ENCODE measurements around the gene ELK4.

Gene ELK4

DNA sequence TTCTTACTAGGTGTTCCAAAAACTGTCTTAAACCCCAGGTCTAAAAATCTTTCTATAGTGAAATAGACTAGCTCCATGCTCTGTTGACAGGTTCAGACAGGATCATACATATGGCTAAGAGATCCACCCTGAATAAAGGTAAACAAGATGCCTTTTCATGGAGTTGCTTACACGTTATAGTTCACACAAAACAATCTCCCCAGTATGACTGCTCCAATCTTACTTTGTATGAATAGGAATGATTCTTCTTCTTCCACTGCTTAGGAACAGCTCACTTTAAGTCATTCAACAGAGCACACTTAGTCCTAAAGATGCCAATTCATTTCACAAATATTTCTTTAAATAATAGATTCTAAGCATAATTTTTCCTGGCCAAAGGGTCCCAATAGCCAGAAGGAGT lies 16.0 kb downstream of the ELK4 start:
- TF ChIP-seq, protein P1, sequence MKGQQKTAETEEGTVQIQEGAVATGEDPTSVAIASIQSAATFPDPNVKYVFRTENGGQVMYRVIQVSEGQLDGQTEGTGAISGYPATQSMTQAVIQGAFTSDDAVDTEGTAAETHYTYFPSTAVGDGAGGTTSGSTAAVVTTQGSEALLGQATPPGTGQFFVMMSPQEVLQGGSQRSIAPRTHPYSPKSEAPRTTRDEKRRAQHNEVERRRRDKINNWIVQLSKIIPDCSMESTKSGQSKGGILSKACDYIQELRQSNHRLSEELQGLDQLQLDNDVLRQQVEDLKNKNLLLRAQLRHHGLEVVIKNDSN (IDR thresholded peaks at IDR 0.05), result no peak
- no peak for TF ChIP-seq CEBPB (IDR thresholded peaks at IDR 0.05)
- TF ChIP-seq, protein P2, sequence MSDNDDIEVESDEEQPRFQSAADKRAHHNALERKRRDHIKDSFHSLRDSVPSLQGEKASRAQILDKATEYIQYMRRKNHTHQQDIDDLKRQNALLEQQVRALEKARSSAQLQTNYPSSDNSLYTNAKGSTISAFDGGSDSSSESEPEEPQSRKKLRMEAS (IDR thresholded peaks at IDR 0.05), result no peak
- no peak for TF ChIP-seq RAD21 (IDR thresholded peaks at IDR 0.05; ENCODE audit: low read depth)
- TF ChIP-seq TCF12 (IDR thresholded peaks at IDR 0.05; ENCODE audit: low read depth), result no peak
- no peak for TF ChIP-seq EP300 (IDR thresholded peaks at IDR 0.05; ENCODE audit: borderline replicate concordance)
- no peak for TF ChIP-seq CREB1 (IDR thresholded peaks at IDR 0.05; ENCODE audit: low read depth)
- TF ChIP-seq TAF1 (IDR thresholded peaks at IDR 0.05; ENCODE audit: low read depth), result no peak
- TF ChIP-seq, protein P3, sequence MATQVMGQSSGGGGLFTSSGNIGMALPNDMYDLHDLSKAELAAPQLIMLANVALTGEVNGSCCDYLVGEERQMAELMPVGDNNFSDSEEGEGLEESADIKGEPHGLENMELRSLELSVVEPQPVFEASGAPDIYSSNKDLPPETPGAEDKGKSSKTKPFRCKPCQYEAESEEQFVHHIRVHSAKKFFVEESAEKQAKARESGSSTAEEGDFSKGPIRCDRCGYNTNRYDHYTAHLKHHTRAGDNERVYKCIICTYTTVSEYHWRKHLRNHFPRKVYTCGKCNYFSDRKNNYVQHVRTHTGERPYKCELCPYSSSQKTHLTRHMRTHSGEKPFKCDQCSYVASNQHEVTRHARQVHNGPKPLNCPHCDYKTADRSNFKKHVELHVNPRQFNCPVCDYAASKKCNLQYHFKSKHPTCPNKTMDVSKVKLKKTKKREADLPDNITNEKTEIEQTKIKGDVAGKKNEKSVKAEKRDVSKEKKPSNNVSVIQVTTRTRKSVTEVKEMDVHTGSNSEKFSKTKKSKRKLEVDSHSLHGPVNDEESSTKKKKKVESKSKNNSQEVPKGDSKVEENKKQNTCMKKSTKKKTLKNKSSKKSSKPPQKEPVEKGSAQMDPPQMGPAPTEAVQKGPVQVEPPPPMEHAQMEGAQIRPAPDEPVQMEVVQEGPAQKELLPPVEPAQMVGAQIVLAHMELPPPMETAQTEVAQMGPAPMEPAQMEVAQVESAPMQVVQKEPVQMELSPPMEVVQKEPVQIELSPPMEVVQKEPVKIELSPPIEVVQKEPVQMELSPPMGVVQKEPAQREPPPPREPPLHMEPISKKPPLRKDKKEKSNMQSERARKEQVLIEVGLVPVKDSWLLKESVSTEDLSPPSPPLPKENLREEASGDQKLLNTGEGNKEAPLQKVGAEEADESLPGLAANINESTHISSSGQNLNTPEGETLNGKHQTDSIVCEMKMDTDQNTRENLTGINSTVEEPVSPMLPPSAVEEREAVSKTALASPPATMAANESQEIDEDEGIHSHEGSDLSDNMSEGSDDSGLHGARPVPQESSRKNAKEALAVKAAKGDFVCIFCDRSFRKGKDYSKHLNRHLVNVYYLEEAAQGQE (IDR thresholded peaks at IDR 0.05; ENCODE audit: low read depth), result no peak
- TF ChIP-seq YY1 (IDR thresholded peaks at IDR 0.05; ENCODE audit: low read depth), result no peak
- TF ChIP-seq NFIC (IDR thresholded peaks at IDR 0.05), result no peak

DNA sequence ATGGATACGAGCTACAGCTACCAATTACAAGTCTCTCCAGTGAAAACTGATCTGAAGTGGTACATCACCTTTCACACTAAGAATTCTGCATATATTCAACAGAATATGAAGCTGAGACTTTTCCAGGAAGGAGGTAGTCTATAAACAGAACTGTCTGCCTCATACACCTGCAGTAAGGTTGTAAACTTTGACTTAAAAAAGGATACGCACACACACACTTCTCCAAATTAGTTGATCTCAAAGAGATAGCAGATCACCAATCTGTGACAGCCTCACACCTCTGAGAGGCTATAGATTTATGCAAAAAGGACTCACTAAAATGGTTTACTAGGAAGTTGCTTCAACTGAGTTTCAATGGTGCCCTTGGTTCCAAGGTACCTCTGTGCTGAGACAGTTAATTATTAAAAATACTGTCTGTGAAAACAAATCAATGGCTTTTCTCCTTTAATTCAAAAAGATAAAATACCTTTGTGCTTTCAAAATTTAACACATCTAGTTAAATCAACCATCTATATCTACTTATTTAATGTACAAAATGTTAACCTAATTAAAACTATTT lies 17.9 kb downstream of the ELK4 start:
- TF ChIP-seq, protein P3 (IDR thresholded peaks at IDR 0.05; ENCODE audit: low read depth), result no peak
- TF ChIP-seq NFIC (IDR thresholded peaks at IDR 0.05), result no peak
- TF ChIP-seq RAD21 (IDR thresholded peaks at IDR 0.05; ENCODE audit: low read depth), result no peak
- TF ChIP-seq EGR1 (IDR thresholded peaks at IDR 0.05), result no peak
- TF ChIP-seq CREB1 (IDR thresholded peaks at IDR 0.05; ENCODE audit: low read depth), result no peak
- TF ChIP-seq TCF12 (IDR thresholded peaks at IDR 0.05; ENCODE audit: low read depth), result no peak

DNA sequence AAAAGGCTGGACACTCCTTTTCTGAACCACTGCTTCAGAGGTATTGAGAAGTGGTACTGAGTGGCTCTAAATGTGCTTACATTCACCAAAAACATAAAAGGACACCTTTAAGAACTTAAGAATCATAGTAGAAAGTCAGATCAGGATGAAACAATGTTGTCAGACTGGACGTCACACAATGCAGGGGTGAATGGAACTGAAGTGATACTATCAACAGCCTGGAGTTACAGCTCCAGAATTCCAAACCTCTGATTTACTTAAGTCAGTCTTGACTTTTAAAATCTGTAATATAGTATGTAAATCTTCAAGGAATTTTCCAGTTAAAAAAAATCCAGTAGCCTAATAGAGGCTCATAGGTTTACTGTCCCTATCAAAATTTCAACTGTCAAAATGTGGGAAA lies 19.3 kb downstream of the ELK4 start:
- TF ChIP-seq, protein P3 (IDR thresholded peaks at IDR 0.05; ENCODE audit: low read depth), result no peak
- TF ChIP-seq EP300 (IDR thresholded peaks at IDR 0.05; ENCODE audit: borderline replicate concordance) (no peak), RAD21 (IDR thresholded peaks at IDR 0.05; ENCODE audit: low read depth) (no peak), NFIC (IDR thresholded peaks at IDR 0.05) (no peak), CREB1 (IDR thresholded peaks at IDR 0.05; ENCODE audit: low read depth) (no peak), TAF1 (IDR thresholded peaks at IDR 0.05; ENCODE audit: low read depth) (no peak), EGR1 (IDR thresholded peaks at IDR 0.05) (no peak), CEBPB (IDR thresholded peaks at IDR 0.05) (no peak), YY1 (IDR thresholded peaks at IDR 0.05; ENCODE audit: low read depth) (no peak), FOXM1 (IDR thresholded peaks at IDR 0.05; ENCODE audit: borderline replicate concordance, low read depth) (no peak), TEAD4 (IDR thresholded peaks at IDR 0.05) (no peak), ZBTB7A (IDR thresholded peaks at IDR 0.05; ENCODE audit: low read depth) (no peak), TCF12 (IDR thresholded peaks at IDR 0.05; ENCODE audit: low read depth) (no peak)
- TF ChIP-seq, protein P1 (IDR thresholded peaks at IDR 0.05), result no peak
- TF ChIP-seq, protein P2 (IDR thresholded peaks at IDR 0.05), result no peak

DNA sequence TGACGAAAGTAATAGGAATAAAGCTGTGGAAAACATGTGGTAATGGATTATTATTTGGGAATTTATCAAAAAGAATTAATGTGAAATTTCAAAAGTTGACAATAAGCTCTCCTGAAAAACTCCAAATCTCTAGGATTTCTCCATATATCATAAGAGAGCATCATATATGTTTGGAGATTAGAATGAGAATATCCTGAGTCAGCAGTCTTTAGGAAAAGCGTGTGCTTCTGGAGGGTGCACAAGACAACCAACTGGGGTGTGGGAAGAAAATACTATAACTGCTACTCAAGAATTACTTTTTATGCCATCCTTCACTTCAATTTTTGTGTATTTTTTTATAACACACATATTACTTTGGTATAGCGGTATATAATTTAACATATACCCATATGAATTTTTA lies 19.7 kb downstream of the ELK4 start:
- TF ChIP-seq TAF1 (IDR thresholded peaks at IDR 0.05; ENCODE audit: low read depth), result no peak
- TF ChIP-seq FOXM1 (IDR thresholded peaks at IDR 0.05; ENCODE audit: borderline replicate concordance, low read depth), result no peak
- TF ChIP-seq ZBTB7A (IDR thresholded peaks at IDR 0.05; ENCODE audit: low read depth), result no peak
- no peak for TF ChIP-seq TCF12 (IDR thresholded peaks at IDR 0.05; ENCODE audit: low read depth)
- TF ChIP-seq, protein P2 (IDR thresholded peaks at IDR 0.05), result no peak
- no peak for TF ChIP-seq TEAD4 (IDR thresholded peaks at IDR 0.05)
- no peak for TF ChIP-seq RAD21 (IDR thresholded peaks at IDR 0.05; ENCODE audit: low read depth)
- TF ChIP-seq YY1 (IDR thresholded peaks at IDR 0.05; ENCODE audit: low read depth), result no peak
- TF ChIP-seq, protein P3 (IDR thresholded peaks at IDR 0.05; ENCODE audit: low read depth), result no peak
- TF ChIP-seq CEBPB (IDR thresholded peaks at IDR 0.05), result no peak
- TF ChIP-seq EGR1 (IDR thresholded peaks at IDR 0.05), result no peak
- no peak for TF ChIP-seq CREB1 (IDR thresholded peaks at IDR 0.05; ENCODE audit: low read depth)
- no peak for TF ChIP-seq NFIC (IDR thresholded peaks at IDR 0.05)
- TF ChIP-seq EP300 (IDR thresholded peaks at IDR 0.05; ENCODE audit: borderline replicate concordance), result no peak
- TF ChIP-seq, protein P1 (IDR thresholded peaks at IDR 0.05), result no peak

Data from Ishikawa (cell line).